HUES48 (cell line): ENCODE measurements around the gene PHACTR3.

ENCODE experiments used
- H3K27ac ChIP-seq: one replicate; pipeline ENCODE4 v1.7.0; 2013; ENCODE audit warnings: low read depth, low read length, inconsistent platforms
- H3K27me3 ChIP-seq: 2 replicates; pipeline ENCODE4 v1.6.1; 2013; ENCODE audit warnings: mild to moderate bottlenecking, low read length; ENCODE audit not compliant: control insufficient read depth, insufficient read depth
- H3K36me3 ChIP-seq: 2 replicates; pipeline ENCODE4 v1.6.1; 2013; ENCODE audit warnings: low read length; ENCODE audit not compliant: control insufficient read depth, insufficient read depth
- H3K4me1 ChIP-seq: 2 replicates; pipeline ENCODE4 v1.6.1; 2013; ENCODE audit warnings: mild to moderate bottlenecking, low read length; ENCODE audit not compliant: control insufficient read depth, insufficient read depth
- H3K4me3 ChIP-seq: 2 replicates; pipeline ENCODE4 v1.5.1; 2013; ENCODE audit warnings: mild to moderate bottlenecking, low read depth, low read length
- H3K9ac ChIP-seq: 2 replicates; pipeline ENCODE4 v1.6.1; 2013; ENCODE audit warnings: mild to moderate bottlenecking, low read depth, low read length, moderate library complexity
- H3K9me3 ChIP-seq: 2 replicates; pipeline ENCODE4 v1.6.1; 2013; ENCODE audit warnings: low read length; ENCODE audit not compliant: control insufficient read depth, insufficient read depth

Gene PHACTR3

DNA sequence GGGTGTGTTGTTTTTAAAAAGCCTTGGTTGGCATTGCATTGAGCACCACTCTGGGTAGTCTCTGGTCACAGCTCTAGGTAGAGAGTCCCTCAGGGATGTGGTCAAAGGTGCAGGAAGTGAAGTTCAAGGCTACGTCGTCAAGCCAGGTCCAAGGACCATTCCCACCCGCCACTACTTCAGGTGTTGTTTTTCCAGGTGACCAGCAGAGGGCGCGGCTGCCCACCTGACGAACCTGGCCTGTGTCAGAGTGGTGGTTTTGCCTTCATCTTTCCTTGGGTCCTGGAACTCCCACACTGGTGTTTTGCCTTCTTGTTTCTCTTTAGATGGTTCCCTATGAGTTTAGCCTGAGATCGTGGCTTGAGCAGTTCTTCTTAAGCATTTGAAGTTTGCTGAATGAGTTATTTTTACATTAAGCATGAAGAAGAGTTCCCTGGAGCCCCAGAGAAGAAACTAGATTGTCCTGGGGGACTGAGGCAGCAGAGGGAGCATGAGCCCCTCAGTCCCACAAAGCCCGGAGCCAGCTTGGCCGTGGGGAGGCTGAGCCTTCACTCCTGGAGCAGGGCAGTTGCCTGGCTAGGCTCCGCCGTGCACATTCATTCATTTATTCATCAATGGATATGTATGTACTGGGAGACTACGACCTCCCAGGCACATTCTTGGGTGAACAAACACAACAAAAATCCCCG, 5.6 kb upstream of the PHACTR3 start:
- Histone ChIP-seq H3K4me3 (no peak overlapping the region), H3K27me3 (peaks cover 50% of the 10 kb centered on the region), H3K4me1 (no peaks in the 10 kb centered on the region)

DNA sequence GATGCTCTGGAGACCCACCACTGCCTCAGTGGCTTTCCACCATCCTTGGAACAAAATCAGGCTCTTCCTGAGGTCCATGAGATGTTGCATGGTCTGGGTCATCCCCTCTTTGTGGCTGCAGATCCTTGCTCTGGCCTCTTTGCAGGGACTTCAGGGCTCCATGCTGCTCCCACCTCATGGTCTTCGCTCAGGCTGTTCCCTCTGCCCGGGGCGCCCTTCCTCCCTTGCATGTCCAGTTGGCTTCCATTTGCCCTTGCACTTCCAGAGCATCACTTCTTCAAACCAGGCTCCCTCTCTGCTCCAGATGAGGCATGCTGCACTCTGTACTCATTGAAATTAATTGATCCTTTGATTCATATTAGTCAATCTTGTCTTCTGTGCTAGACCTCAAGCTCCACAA, 4.4 kb upstream of the PHACTR3 start:
- Histone ChIP-seq H3K27ac (no peak overlapping the region), H3K27me3 (peaks cover 62% of the 10 kb centered on the region), H3K36me3 (no peaks in the 10 kb centered on the region), H3K4me1 (no peaks in the 10 kb centered on the region), H3K9ac (no peak overlapping the region), H3K9me3 (no peaks in the 10 kb centered on the region), H3K4me3 (no peak overlapping the region)

More for the DNA sequence above, 5.6 kb upstream of the PHACTR3 start:
- no peak overlapping the region for H3K9ac ChIP-seq
- no peak overlapping the region for H3K27ac ChIP-seq
- no peaks in the 10 kb centered on the region for H3K9me3 ChIP-seq
- no peaks in the 10 kb centered on the region for H3K36me3 ChIP-seq

DNA sequence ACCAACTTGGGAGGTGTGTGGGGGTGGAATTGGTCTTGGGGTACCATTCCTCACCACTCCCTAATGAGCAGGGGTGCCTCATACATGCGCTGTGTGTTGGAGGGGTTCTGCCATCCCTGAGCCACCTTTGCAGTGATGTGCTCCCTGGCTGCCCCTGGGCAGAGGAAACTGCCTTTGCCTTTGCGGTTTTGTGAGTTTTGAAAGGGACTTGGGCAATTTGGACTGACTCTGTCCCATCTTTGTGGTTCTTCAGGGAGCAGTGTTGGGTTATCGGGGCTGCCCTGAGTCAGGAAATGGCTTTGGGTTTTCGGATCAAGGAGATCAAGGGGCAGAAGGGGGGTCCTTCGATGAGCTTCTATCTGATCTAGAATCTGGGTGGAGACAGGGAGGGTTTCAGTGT, 3.9 kb upstream of the PHACTR3 start:
- Histone ChIP-seq H3K9me3 (no peaks in the 10 kb centered on the region), H3K36me3 (no peaks in the 10 kb centered on the region), H3K4me3 (no peak overlapping the region), H3K4me1 (no peaks in the 10 kb centered on the region), H3K9ac (no peak overlapping the region), H3K27ac (no peak overlapping the region), H3K27me3 (peaks cover 67% of the 10 kb centered on the region)

DNA sequence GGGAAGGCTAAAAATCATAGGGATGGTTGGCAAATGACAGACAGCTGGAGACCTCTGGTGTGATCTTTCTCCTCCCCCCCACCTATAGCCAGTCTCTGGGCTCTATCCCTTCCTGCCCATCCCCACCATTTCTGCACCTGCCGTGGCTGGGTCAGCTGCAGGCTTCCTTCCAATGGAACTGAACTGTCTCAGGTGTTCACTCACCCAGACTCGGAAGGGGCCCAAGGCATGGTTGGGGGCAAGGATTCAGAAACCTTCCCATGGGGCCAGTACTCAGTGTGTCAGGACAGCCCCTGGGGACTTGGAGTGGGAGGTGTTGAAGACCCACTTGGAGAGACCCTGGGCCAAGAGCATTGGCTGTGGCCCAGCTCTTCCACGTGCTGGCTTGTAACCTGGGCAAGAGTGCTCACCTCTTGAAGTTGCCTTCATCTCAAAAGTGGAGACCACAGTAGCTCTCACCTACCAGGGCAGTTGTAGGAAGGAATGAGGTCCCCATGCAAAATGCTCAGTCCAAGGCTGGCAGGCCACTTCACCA, 1.7 kb upstream of the PHACTR3 start:
- no peak overlapping the region for H3K4me3 ChIP-seq
- H3K36me3 ChIP-seq = no peaks in the 10 kb centered on the region
- H3K9me3 ChIP-seq = no peaks in the 10 kb centered on the region
- no peak overlapping the region for H3K9ac ChIP-seq
- peaks cover 82% of the 10 kb centered on the region for H3K27me3 ChIP-seq
- no peak overlapping the region for H3K27ac ChIP-seq
- H3K4me1 ChIP-seq = no peaks in the 10 kb centered on the region

DNA sequence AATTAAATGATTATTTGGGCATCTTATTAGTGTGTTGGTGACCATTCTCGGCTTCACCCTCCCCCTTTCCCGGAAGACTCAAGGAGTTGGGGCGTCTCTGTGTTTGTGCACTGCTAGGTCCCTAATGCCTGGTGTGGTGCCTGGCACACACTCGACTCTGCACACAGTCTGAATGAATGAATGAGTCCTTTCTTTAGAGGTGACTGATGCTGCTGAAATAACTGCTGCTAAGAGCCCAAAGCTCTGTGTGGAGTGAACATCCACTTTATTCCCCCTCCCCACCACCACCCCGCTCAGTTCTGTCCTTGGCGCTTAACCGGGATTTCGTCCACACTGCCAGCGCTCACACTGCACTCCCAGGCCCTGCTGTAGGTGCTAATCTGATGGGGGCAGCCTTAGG, 1.2 kb upstream of the PHACTR3 start:
- Histone ChIP-seq H3K27me3 (peaks cover 88% of the 10 kb centered on the region), H3K9me3 (no peaks in the 10 kb centered on the region), H3K27ac (no peak overlapping the region), H3K9ac (no peak overlapping the region), H3K4me3 (no peak overlapping the region), H3K4me1 (no peaks in the 10 kb centered on the region), H3K36me3 (no peaks in the 10 kb centered on the region)

DNA sequence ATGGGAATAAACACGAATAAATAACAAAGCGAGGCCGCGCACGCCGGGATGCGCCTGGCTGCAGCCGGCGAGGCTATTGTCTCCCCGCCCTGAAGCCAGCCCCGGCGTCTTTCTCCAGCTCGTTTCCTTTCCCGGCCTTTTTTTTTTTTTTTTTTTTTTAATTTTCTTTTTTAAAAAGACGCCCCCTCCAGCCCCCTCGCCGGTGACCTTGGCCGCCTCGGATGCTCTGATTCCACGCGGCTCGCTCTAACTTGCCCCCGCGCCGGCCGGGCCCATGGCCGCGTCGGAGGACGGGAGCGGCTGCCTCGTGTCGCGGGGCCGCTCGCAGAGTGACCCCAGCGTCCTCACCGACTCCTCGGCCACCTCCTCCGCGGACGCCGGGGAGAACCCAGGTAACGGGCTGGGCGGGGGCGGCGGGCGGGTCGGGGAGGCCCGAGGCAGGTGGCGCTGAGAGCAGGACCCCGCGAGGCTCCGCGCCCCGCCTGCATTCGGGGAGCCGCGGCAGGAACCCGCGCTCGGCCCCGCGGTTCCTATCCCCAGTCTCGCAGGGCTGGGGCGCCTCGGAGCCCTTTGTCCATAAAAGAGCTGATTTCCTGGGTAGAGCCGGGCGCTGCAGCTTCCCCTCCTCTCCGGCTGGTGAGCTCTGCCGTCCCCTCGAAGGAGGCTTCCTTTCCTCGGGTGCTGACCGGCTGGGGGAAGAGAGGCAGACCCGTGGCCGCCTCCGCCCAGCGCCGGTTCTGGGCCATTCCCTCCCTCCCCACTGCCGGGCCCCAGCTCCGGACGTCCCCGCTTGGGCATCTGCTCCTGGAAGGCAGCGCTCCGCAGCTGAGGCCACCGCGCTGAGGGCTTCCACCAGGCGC, 631 bp downstream of the PHACTR3 start:
- H3K4me1 ChIP-seq = no peaks in the 10 kb centered on the region
- H3K36me3 ChIP-seq = no peaks in the 10 kb centered on the region
- peak overlapping the region; percentile 56 for H3K4me3 ChIP-seq
- no peak overlapping the region for H3K27ac ChIP-seq
- peaks cover 93% of the 10 kb centered on the region for H3K27me3 ChIP-seq
- H3K9me3 ChIP-seq = no peaks in the 10 kb centered on the region
- no peak overlapping the region for H3K9ac ChIP-seq

DNA sequence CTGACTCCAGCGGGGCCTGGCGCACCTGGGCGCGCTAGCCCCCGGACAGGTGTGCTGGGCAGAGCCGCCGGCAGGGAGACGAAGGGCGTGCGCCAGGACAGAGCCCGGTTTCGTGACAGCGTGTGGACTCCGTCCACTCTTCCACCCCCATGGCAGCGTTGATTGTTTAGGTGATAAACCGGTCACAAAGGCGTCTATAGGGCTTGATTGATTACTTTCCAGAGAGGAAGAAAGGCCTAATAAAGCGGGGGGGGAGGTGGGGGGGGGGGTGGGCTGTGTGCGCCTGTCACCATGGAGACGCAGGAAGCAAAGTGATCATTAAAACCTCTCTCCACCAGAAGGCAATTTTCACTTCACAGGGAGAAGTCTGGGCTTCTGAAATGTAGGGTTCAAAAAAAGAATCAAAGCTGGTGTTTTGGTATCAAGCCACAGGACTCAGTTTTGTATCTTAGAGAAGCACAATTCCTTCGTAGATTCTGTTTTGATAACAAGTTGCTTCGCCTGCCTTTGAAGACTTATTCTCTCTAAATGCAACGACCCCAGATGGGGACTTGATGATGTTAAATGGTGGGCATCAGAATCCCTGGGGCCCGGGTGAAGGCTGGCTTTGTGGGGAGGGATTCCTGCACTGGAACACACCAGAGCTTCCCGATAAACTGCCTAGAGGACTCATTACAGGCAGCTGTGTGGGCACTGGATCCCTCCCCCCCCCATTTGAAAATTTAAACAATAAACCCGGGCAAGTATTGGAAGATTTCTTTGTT, 1.4 kb downstream of the PHACTR3 start:
- Histone ChIP-seq H3K36me3 (no peaks in the 10 kb centered on the region), H3K27me3 (peaks cover 92% of the 10 kb centered on the region), H3K4me1 (no peaks in the 10 kb centered on the region), H3K4me3 (peak overlapping the region; percentile 56), H3K27ac (no peak overlapping the region), H3K9me3 (no peaks in the 10 kb centered on the region), H3K9ac (no peak overlapping the region)

DNA sequence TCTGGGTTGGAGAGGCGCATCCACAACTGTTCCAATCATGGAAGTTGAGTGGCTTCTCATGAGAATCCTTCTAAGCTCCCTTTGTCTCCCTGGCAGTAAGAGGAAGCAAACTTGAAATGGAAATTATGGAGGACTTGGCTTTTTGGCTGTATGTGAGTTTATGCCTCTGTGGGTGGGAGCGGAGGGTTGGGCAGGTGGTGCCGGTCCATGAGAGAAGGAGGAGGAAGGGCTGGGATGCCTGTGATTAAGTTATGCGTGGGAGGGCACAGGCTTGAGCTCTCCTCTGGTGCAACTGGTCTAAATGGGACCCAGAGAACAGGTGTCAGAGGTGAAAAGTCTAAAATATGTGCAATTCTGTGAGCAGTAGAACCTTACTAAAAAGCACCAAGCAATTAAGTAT, 2.2 kb downstream of the PHACTR3 start:
- no peaks in the 10 kb centered on the region for H3K9me3 ChIP-seq
- H3K27ac ChIP-seq = no peak overlapping the region
- H3K4me1 ChIP-seq = no peaks in the 10 kb centered on the region
- no peaks in the 10 kb centered on the region for H3K36me3 ChIP-seq
- peaks cover 84% of the 10 kb centered on the region for H3K27me3 ChIP-seq
- no peak overlapping the region for H3K9ac ChIP-seq
- no peak overlapping the region for H3K4me3 ChIP-seq

DNA sequence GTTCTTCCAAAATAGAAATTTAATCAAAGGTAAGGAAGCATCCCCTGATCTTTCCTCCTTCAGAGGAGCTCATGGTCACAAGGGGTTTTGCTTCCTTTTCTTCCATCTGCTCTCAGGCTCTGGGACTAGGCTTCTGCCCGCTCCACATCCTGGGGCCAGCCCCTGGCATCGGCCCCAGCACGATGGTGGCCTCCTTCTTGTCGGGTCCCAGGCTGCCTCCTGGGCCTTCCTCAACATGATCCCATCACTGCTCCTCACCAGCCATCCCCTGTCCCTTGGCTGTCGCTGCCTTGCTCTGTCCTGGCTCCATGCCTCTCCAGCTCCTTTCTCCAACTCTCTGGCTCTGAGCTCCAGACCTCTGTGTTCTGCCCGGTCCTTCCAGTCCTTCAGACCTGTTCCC, 4.1 kb downstream of the PHACTR3 start:
- Histone ChIP-seq H3K4me3 (no peak overlapping the region), H3K36me3 (no peaks in the 10 kb centered on the region), H3K27ac (no peak overlapping the region), H3K9ac (no peak overlapping the region), H3K27me3 (peaks cover 66% of the 10 kb centered on the region), H3K9me3 (no peaks in the 10 kb centered on the region), H3K4me1 (no peaks in the 10 kb centered on the region)

DNA sequence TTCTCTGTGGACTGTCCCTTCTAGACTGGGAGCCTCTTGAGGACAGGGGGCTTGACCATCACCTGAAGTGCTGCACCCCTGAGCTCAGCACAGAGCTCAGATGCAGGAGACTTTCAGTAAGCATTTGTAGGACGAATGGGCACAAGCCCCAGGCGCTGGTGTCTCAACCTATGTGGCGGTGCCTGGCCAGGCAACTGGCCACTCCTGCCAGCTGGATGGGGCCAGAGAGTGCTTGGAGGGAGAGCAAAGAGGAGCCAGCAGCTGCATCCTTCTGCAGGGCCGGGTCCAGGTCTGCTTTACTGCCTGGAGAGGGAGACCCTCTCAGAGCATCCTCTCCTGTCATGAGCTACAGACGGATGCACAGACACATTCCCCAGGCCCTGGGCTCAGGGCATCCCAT, 4.5 kb downstream of the PHACTR3 start:
- Histone ChIP-seq H3K4me3 (no peak overlapping the region), H3K27ac (no peak overlapping the region)

More for the DNA sequence above, 4.5 kb downstream of the PHACTR3 start:
- Histone ChIP-seq H3K27me3 (peaks cover 61% of the 10 kb centered on the region), H3K9me3 (no peaks in the 10 kb centered on the region), H3K9ac (no peak overlapping the region), H3K36me3 (no peaks in the 10 kb centered on the region), H3K4me1 (no peaks in the 10 kb centered on the region)
